Mesendoderm (in vitro differentiated cells): ENCODE measurements around the gene TP73.
"Not testable (repeated sequence)": the region's sequence is repeated elsewhere in the genome, so short reads cannot be mapped to it uniquely, and the experiment has no call there.

ENCODE experiments used
- DNase-seq: peaks from one replicate; pipeline ENCODE4 v3.0.0; 2013
- H2AK5ac ChIP-seq: 2 replicates; pipeline ENCODE4 v1.6.1; 2013; ENCODE audit warnings: low read length, inconsistent platforms
- H2BK120ac ChIP-seq: 2 replicates; pipeline ENCODE4 v1.6.1; 2013; ENCODE audit warnings: low read depth, mild to moderate bottlenecking, low read length, moderate library complexity, mixed read lengths
- H2BK15ac ChIP-seq: replicated peaks from 2 replicates; pipeline ENCODE4 v1.6.1; 2013; ENCODE audit warnings: low read depth, mild to moderate bottlenecking, moderate library complexity
- H2BK5ac ChIP-seq: 2 replicates; pipeline ENCODE4 v1.6.1; 2013; ENCODE audit warnings: low read length, inconsistent platforms
- H3K18ac ChIP-seq: 2 replicates; pipeline ENCODE4 v1.6.1; 2013; ENCODE audit warnings: mild to moderate bottlenecking, low read length, mixed read lengths
- H3K23ac ChIP-seq: one replicate; pipeline ENCODE4 v1.6.1; 2013; ENCODE audit warnings: low read length
- H3K27ac ChIP-seq: 2 replicates; pipeline ENCODE4 v1.5.1; 2013; ENCODE audit warnings: low read depth, mild to moderate bottlenecking, inconsistent platforms, low read length, moderate library complexity
- H3K27me3 ChIP-seq: 2 replicates; pipeline ENCODE4 v1.6.1; 2013; ENCODE audit warnings: low read length, control low read depth, mild to moderate bottlenecking, inconsistent platforms; ENCODE audit not compliant: insufficient read depth, poor library complexity
- H3K36me3 ChIP-seq: 2 replicates; pipeline ENCODE4 v1.6.1; 2013; ENCODE audit warnings: low read length, inconsistent platforms; ENCODE audit not compliant: control insufficient read depth, insufficient read depth
- H3K4ac ChIP-seq: one replicate; pipeline ENCODE4 v1.6.1; 2013; ENCODE audit warnings: low read depth, mild to moderate bottlenecking, low read length, moderate library complexity
- H3K4me1 ChIP-seq: 2 replicates; pipeline ENCODE4 v1.6.1; 2013; ENCODE audit warnings: low read depth, low read length, inconsistent platforms; ENCODE audit not compliant: control insufficient read depth
- H3K4me2 ChIP-seq: 2 replicates; pipeline ENCODE4 v1.6.1; 2013; ENCODE audit warnings: low read length
- H3K4me3 ChIP-seq: 2 replicates; pipeline ENCODE4 v1.5.1; 2013; ENCODE audit warnings: mild to moderate bottlenecking, low read length
- H3K56ac ChIP-seq: one replicate; pipeline ENCODE4 v1.6.1; 2013; ENCODE audit warnings: low read length
- H3K79me1 ChIP-seq: 2 replicates; pipeline ENCODE4 v1.6.1; 2013; ENCODE audit warnings: low read length, inconsistent platforms
- H3K79me2 ChIP-seq: 2 replicates; pipeline ENCODE4 v1.6.1; 2013; ENCODE audit warnings: mild to moderate bottlenecking, low read length; ENCODE audit not compliant: control insufficient read depth, insufficient read depth
- H3K9ac ChIP-seq: 2 replicates; pipeline ENCODE4 v1.6.1; 2013; ENCODE audit warnings: low read length, inconsistent platforms
- H4K5ac ChIP-seq: one replicate; pipeline ENCODE4 v1.6.1; 2013; ENCODE audit warnings: low read length
- H4K8ac ChIP-seq: one replicate; pipeline ENCODE4 v1.6.1; 2013; ENCODE audit warnings: low read depth, mild to moderate bottlenecking, control low read depth, low read length, moderate library complexity
- WGBS: extraction: QIAGEN DNeasy Blood & Tissue Kit; methylation state at CpG from one replicate; pipeline ENCODE4 v1.1.7; 2013; ENCODE audit warnings: low lambda C conversion rate, missing lambda C conversion rate; ENCODE audit not compliant: insufficient coverage; ENCODE audit errors: extremely low coverage; 5-methylcytosine and 5-hydroxymethylcytosine counted together

The TP73 gene

GRCh38 chr1:3617806-3618345, 34.4 kb upstream of the TP73 start:
- Histone ChIP-seq H3K18ac (no peak overlapping the region), H3K4ac (no peak overlapping the region), H3K4me1 (peaks cover 12% of the 10 kb centered on the region), H2BK5ac (no peak overlapping the region), H3K79me1 (no peaks in the 10 kb centered on the region), H3K23ac (no peak overlapping the region), H3K27me3 (no peaks in the 10 kb centered on the region), H4K8ac (no peak overlapping the region), H2BK15ac (no peak overlapping the region), H3K9ac (no peak overlapping the region), H3K27ac (no peak overlapping the region), H2AK5ac (no peak overlapping the region), H4K5ac (no peak overlapping the region), H3K4me3 (no peak overlapping the region), H3K36me3 (no peaks in the 10 kb centered on the region), H2BK120ac (no peak overlapping the region), H3K56ac (no peak overlapping the region), H3K79me2 (no peaks in the 10 kb centered on the region), H3K4me2 (no peak overlapping the region)
- DNase-seq, result no peak
- no CpG with 5 or more reads among the region's 18 CpGs for WGBS

GRCh38 chr1:3618531-3618880, 33.8 kb upstream of the TP73 start:
- no peak for DNase-seq
- Histone ChIP-seq H3K18ac (no peak overlapping the region), H2AK5ac (no peak overlapping the region), H3K4me3 (no peak overlapping the region), H3K27ac (no peak overlapping the region), H4K8ac (no peak overlapping the region), H2BK120ac (no peak overlapping the region), H3K4me2 (no peak overlapping the region), H2BK5ac (no peak overlapping the region), H3K79me2 (no peaks in the 10 kb centered on the region), H3K4ac (no peak overlapping the region), H3K79me1 (no peaks in the 10 kb centered on the region), H3K27me3 (no peaks in the 10 kb centered on the region), H3K4me1 (peaks cover 8% of the 10 kb centered on the region), H3K36me3 (no peaks in the 10 kb centered on the region), H2BK15ac (no peak overlapping the region), H4K5ac (no peak overlapping the region), H3K23ac (no peak overlapping the region), H3K9ac (no peak overlapping the region), H3K56ac (peak overlapping the region; percentile 15)
- no CpG with 5 or more reads among the region's 9 CpGs for WGBS

- H3K9ac ChIP-seq, result no peak overlapping the region
- DNase-seq, result peak; percentile 86
- no peak overlapping the region for H2AK5ac ChIP-seq
- peaks cover 5% of the 10 kb centered on the region for H3K4me1 ChIP-seq
- H2BK120ac ChIP-seq, result no peak overlapping the region
- H3K18ac ChIP-seq, result no peak overlapping the region
- no peak overlapping the region for H3K56ac ChIP-seq
- no peak overlapping the region for H2BK15ac ChIP-seq
- H3K79me2 ChIP-seq, result no peaks in the 10 kb centered on the region
- no peaks in the 10 kb centered on the region for H3K79me1 ChIP-seq
- H3K4me2 ChIP-seq, result no peak overlapping the region
- H4K5ac ChIP-seq, result no peak overlapping the region
- no peak overlapping the region for H2BK5ac ChIP-seq
- no peaks in the 10 kb centered on the region for H3K36me3 ChIP-seq
- no CpG with 5 or more reads among the region's 21 CpGs for WGBS
- H3K4ac ChIP-seq, result no peak overlapping the region
- no peak overlapping the region for H3K27ac ChIP-seq
- no peak overlapping the region for H3K4me3 ChIP-seq
- no peak overlapping the region for H3K23ac ChIP-seq
- no peaks in the 10 kb centered on the region for H3K27me3 ChIP-seq
- H4K8ac ChIP-seq, result no peak overlapping the region
Measured at GRCh38 chr1:3618881-3619671, 33.2 kb upstream of the TP73 start.

GRCh38 chr1:3620708-3621107, 31.6 kb upstream of the TP73 start:
- no peak overlapping the region for H3K4me2 ChIP-seq
- DNase-seq, result no peak
- no peak overlapping the region for H3K9ac ChIP-seq
- H2BK5ac ChIP-seq, result no peak overlapping the region
- H3K27ac ChIP-seq, result no peak overlapping the region
- H4K8ac ChIP-seq, result no peak overlapping the region
- H3K56ac ChIP-seq, result no peak overlapping the region
- no peak overlapping the region for H3K4me3 ChIP-seq
- H3K23ac ChIP-seq, result no peak overlapping the region
- H3K18ac ChIP-seq, result no peak overlapping the region
- H3K27me3 ChIP-seq, result no peaks in the 10 kb centered on the region
- no peak overlapping the region for H2AK5ac ChIP-seq
- no peaks in the 10 kb centered on the region for H3K36me3 ChIP-seq
- H3K79me1 ChIP-seq, result peaks cover 2% of the 10 kb centered on the region
- H2BK15ac ChIP-seq, result no peak overlapping the region
- no CpG with 5 or more reads among the region's 12 CpGs for WGBS
- H4K5ac ChIP-seq, result no peak overlapping the region
- peaks cover 5% of the 10 kb centered on the region for H3K4me1 ChIP-seq
- H2BK120ac ChIP-seq, result no peak overlapping the region
- H3K79me2 ChIP-seq, result no peaks in the 10 kb centered on the region
- H3K4ac ChIP-seq, result no peak overlapping the region

GRCh38 chr1:3621151-3621671, 31.1 kb upstream of the TP73 start:
- H3K79me2 ChIP-seq, H3K27me3 ChIP-seq, H3K4ac ChIP-seq, H2BK120ac ChIP-seq, H3K36me3 ChIP-seq, H4K5ac ChIP-seq, H3K4me1 ChIP-seq, H3K4me2 ChIP-seq, H3K56ac ChIP-seq, H4K8ac ChIP-seq, H2AK5ac ChIP-seq, H3K23ac ChIP-seq, H3K79me1 ChIP-seq, H3K9ac ChIP-seq, H2BK5ac ChIP-seq, H3K4me3 ChIP-seq, H3K18ac ChIP-seq, H3K27ac ChIP-seq, H2BK15ac ChIP-seq: not testable (repeated sequence)
- DNase-seq, result peak; percentile 33
- no CpG with 5 or more reads among the region's 15 CpGs for WGBS
